HG03457 (cell line): ENCODE measurements around the gene CERT1.

Experiments
- ATAC-seq: cut with Tn5 transposase; IDR thresholded peaks from one replicate; pipeline ENCODE4 v1.9.1; 2021; ENCODE audit warnings: moderate number of reproducible peaks; ENCODE audit not compliant: unreplicated experiment

Gene CERT1

GRCh38 chr5:75473463-75473862, 38.0 kb downstream of the CERT1 start:
- ATAC-seq = no peak

GRCh38 chr5:75472973-75473372, 38.5 kb downstream of the CERT1 start:
- ATAC-seq = no peak

- no peak for ATAC-seq
Observed at GRCh38 chr5:75471193-75471592, 40.2 kb downstream of the CERT1 start.

- ATAC-seq = no peak
Observed at GRCh38 chr5:75469017-75469416, 42.4 kb downstream of the CERT1 start.

GRCh38 chr5:75468593-75468992, 42.8 kb downstream of the CERT1 start:
- ATAC-seq = no peak

GRCh38 chr5:75466006-75466716, 45.3 kb downstream of the CERT1 start:
- no peak for ATAC-seq

- ATAC-seq = no peak
Observed at GRCh38 chr5:75465480-75465879, 45.9 kb downstream of the CERT1 start.

- ATAC-seq = no peak
Observed at GRCh38 chr5:75463726-75464125, 47.7 kb downstream of the CERT1 start.

- ATAC-seq = no peak
Observed at GRCh38 chr5:75461679-75462078, 49.8 kb downstream of the CERT1 start.

- no peak for ATAC-seq
Observed at GRCh38 chr5:75460942-75461610, 50.4 kb downstream of the CERT1 start.

GRCh38 chr5:75460532-75460931, 50.9 kb downstream of the CERT1 start:
- ATAC-seq = no peak

GRCh38 chr5:75457691-75458090, 53.7 kb downstream of the CERT1 start:
- ATAC-seq = no peak

- no peak for ATAC-seq
Observed at GRCh38 chr5:75457161-75457560, 54.3 kb downstream of the CERT1 start.

- no peak for ATAC-seq
Observed at GRCh38 chr5:75450069-75450468, 61.4 kb downstream of the CERT1 start.

- ATAC-seq = no peak
Observed at GRCh38 chr5:75446068-75446467, 65.4 kb downstream of the CERT1 start.

GRCh38 chr5:75441560-75441959, 69.9 kb downstream of the CERT1 start:
- no peak for ATAC-seq

GRCh38 chr5:75439276-75439675, 72.2 kb downstream of the CERT1 start:
- ATAC-seq = no peak

GRCh38 chr5:75438722-75439121, 72.7 kb downstream of the CERT1 start:
- no peak for ATAC-seq

GRCh38 chr5:75435096-75435495, 76.3 kb downstream of the CERT1 start:
- no peak for ATAC-seq

GRCh38 chr5:75433814-75434506, 77.5 kb downstream of the CERT1 start:
- no peak for ATAC-seq

GRCh38 chr5:75414241-75414640, 97.2 kb downstream of the CERT1 start:
- ATAC-seq = no peak
